CD4-positive, alpha-beta memory T cell (primary cell): ENCODE measurements around the gene CES3. TPM values are rescaled to one million over a fixed set of nuclear protein-coding genes. Genes with fewer than 3 reads are reported as not detected.

ENCODE experiments used
- CTCF ChIA-PET: fragments of 350-600 bp; sonication (Branson Sonifier 250); formaldehyde crosslinking; loops from one replicate; lab custom pipeline; 2021; ENCODE audit warnings: inconsistent platforms; ENCODE audit not compliant: partially characterized antibody; lab: Charles Lee
- POLR2A ChIA-PET: fragments of 350-600 bp; sonication (Branson Sonifier 250); formaldehyde crosslinking; loops from one replicate; lab custom pipeline; 2021; ENCODE audit not compliant: partially characterized antibody; lab: Charles Lee
- DNase-seq, 5 donors: peaks; one replicate each; pipeline versions ENCODE4 v3.0.0 to v3.0.0-alpha.2; 2020 to 2022; ENCODE audit warnings: mixed read lengths in 1 of 5
- H3K27ac ChIP-seq: one replicate; pipeline ENCODE4 v1.7.0; 2013; ENCODE audit warnings: low read depth, low read length
- H3K27me3 ChIP-seq: 2 replicates; pipeline ENCODE4 v1.7.0; 2013; ENCODE audit warnings: mild to moderate bottlenecking, low read length, moderate library complexity; ENCODE audit not compliant: insufficient read depth
- H3K36me3 ChIP-seq: 2 replicates; pipeline ENCODE4 v1.7.0; 2013; ENCODE audit warnings: mild to moderate bottlenecking, low read length, moderate library complexity; ENCODE audit not compliant: insufficient read depth
- H3K4me1 ChIP-seq: 2 replicates; pipeline ENCODE4 v1.7.0; 2013; ENCODE audit warnings: mild to moderate bottlenecking, low read length, moderate library complexity; ENCODE audit not compliant: insufficient read depth
- H3K4me3 ChIP-seq, 2 donors: one replicate each; pipeline ENCODE4 v1.7.0; 2013; ENCODE audit warnings: low read length in 2 of 2, mild to moderate bottlenecking in 1 of 2
- H3K9me3 ChIP-seq, 2 donors: one replicate each; pipeline ENCODE4 v1.7.0; 2013; ENCODE audit warnings: low read length in 2 of 2, control low read depth in 1 of 2; ENCODE audit not compliant: control insufficient read depth in 1 of 2
- H3K27ac Mint-ChIP-seq, 7 donors: one replicate each; pipeline ENCODE4 v1.8.0; 2020 to 2021; ENCODE audit warnings: mixed read lengths in 7 of 7, mild to moderate bottlenecking in 6 of 7, inconsistent platforms in 3 of 7, moderate library complexity in 3 of 7
- H3K27me3 Mint-ChIP-seq, 2 donors: one replicate each; pipeline ENCODE4 v1.8.0; 2020 to 2021; ENCODE audit warnings: mixed read lengths in 2 of 2
- H3K36me3 Mint-ChIP-seq, 2 donors: one replicate each; pipeline ENCODE4 v1.8.0; 2020 to 2021; ENCODE audit warnings: mixed read lengths in 2 of 2, inconsistent platforms in 1 of 2, mild to moderate bottlenecking in 1 of 2
- H3K4me1 Mint-ChIP-seq, 4 donors: one replicate each; pipeline ENCODE4 v1.8.0; 2020 to 2021; ENCODE audit warnings: mixed read lengths in 4 of 4, mild to moderate bottlenecking in 1 of 4
- H3K4me3 Mint-ChIP-seq, 8 donors: one replicate each; pipeline ENCODE4 v1.8.0; 2020 to 2021; ENCODE audit warnings: mixed read lengths in 8 of 8, mild to moderate bottlenecking in 7 of 8, moderate library complexity in 6 of 8, inconsistent platforms in 3 of 8
- H3K9me3 Mint-ChIP-seq, 8 donors: one replicate each; pipeline ENCODE4 v1.8.0; 2020 to 2021; ENCODE audit warnings: mixed read lengths in 8 of 8, mild to moderate bottlenecking in 5 of 8, inconsistent platforms in 3 of 8, moderate library complexity in 1 of 8
- intact Hi-C: fragments of 100-400 bp; cut with micrococcal nuclease; formaldehyde crosslinking; loops from one replicate; pipeline ENCODE4 v1.15.1; 2023
- polyA plus RNA-seq, 2 donors: library from polyadenylated mRNA; unstranded; fragments of 300-500 nt; fragmentation: Illumina TruSeq; gene quantifications; one replicate each; pipeline ENCODE4 v1.2.3, GENCODE V29; 2021
- total RNA-seq, 2 experiments: library from RNA; stranded (reverse); gene quantifications; one replicate each; pipeline ENCODE4 v1.2.3, GENCODE V29; 2021

CES3 gene
- total and polyA plus RNA-seq, 4 experiments from 2014 or later, result 0.32 to 0.61 TPM; not detected in 2

GRCh38 chr16:66917741-66918140 is 43.3 kb upstream of the CES3 start:
- no peaks in the 10 kb centered on the region for H3K9me3 Mint-ChIP-seq
- no peaks in the 10 kb centered on the region for H3K36me3 ChIP-seq
- no peaks in the 10 kb centered on the region for H3K9me3 ChIP-seq
- H3K36me3 Mint-ChIP-seq, result no peaks in the 10 kb centered on the region
- POLR2A ChIA-PET, result no interaction called here
- H3K4me3 Mint-ChIP-seq, result no peak overlapping the region
- intact Hi-C loops, result no loop called here
- H3K27me3 Mint-ChIP-seq, result peaks cover 5 to 6% of the 10 kb centered on the region in 2 donors
- no peaks in the 10 kb centered on the region for H3K4me1 ChIP-seq
- no peak for DNase-seq
- no peak overlapping the region for H3K27ac ChIP-seq
- no peak overlapping the region for H3K27ac Mint-ChIP-seq
- no peaks in the 10 kb centered on the region for H3K4me1 Mint-ChIP-seq
- CTCF ChIA-PET, result interaction anchor here (0.9 kb wide), 1 partner anchor 127 kb away, joined by 3 read pairs; no protein-coding TSS in a partner anchor
- H3K27me3 ChIP-seq, result no peaks in the 10 kb centered on the region
- H3K4me3 ChIP-seq, result no peak overlapping the region

GRCh38 chr16:66918355-66918754 is 42.7 kb upstream of the CES3 start:
- ChIA-PET CTCF (interaction anchor here (0.9 to 1.1 kb wide), 2 partner anchors 88 to 126 kb away, joined by 3 read pairs; partner anchors contain the start of gene NAE1), POLR2A (no interaction called here)
- H3K36me3 ChIP-seq, result no peaks in the 10 kb centered on the region
- Mint-ChIP-seq H3K36me3 (no peaks in the 10 kb centered on the region), H3K4me3 (no peak overlapping the region), H3K27ac (no peak overlapping the region), H3K9me3 (no peaks in the 10 kb centered on the region), H3K4me1 (no peaks in the 10 kb centered on the region), H3K27me3 (peaks cover 11% of the 10 kb centered on the region in 2 donors)
- no peaks in the 10 kb centered on the region for H3K9me3 ChIP-seq
- intact Hi-C loops, result no loop called here
- H3K4me3 ChIP-seq, result no peak overlapping the region
- H3K4me1 ChIP-seq, result no peaks in the 10 kb centered on the region
- no peak overlapping the region for H3K27ac ChIP-seq
- H3K27me3 ChIP-seq, result no peaks in the 10 kb centered on the region
- peak in 1 of 5 donors; percentile 16 for DNase-seq

- Histone ChIP-seq H3K9me3 (no peaks in the 10 kb centered on the region), H3K4me3 (no peak within 1 kb of the TSS), H3K4me1 (no peaks in the 10 kb centered on the region), H3K27ac (no peak within 1 kb of the TSS), H3K27me3 (no peaks in the 10 kb centered on the region), H3K36me3 (no peaks in the 10 kb centered on the region)
- H3K4me3 Mint-ChIP-seq, result no peak within 1 kb of the TSS
- peak in 1 of 5 donors; percentile 33 for DNase-seq
- H3K36me3 Mint-ChIP-seq, result no peaks in the 10 kb centered on the region
- POLR2A ChIA-PET, result no interaction called here
- peaks cover 17% of the 10 kb centered on the region in 2 donors for H3K27me3 Mint-ChIP-seq
- H3K4me1 Mint-ChIP-seq, result no peaks in the 10 kb centered on the region
- H3K27ac Mint-ChIP-seq, result no peak within 1 kb of the TSS
- no peaks in the 10 kb centered on the region for H3K9me3 Mint-ChIP-seq
- intact Hi-C loops, result no loop called here
- CTCF ChIA-PET, result interaction anchor here (0.9 to 1.1 kb wide), 2 partner anchors 88 to 126 kb away, joined by 3 read pairs; partner anchors contain the start of gene NAE1
Measured at GRCh38 chr16:66918803-66919568, 42.1 kb upstream of the CES3 start, which contains the start of gene CDH16. Gene CDH16 (minus strand): TSS chr16:66918885. CDS start chr16:66918065, 820 bp downstream.

GRCh38 chr16:66919569-66920298 is 41.3 kb upstream of the CES3 start:
- Mint-ChIP-seq H3K27ac (no peak overlapping the region), H3K9me3 (no peaks in the 10 kb centered on the region), H3K36me3 (no peaks in the 10 kb centered on the region), H3K4me3 (no peak overlapping the region), H3K4me1 (peaks cover 0 to 2% (median 0%) of the 10 kb centered on the region in 4 donors), H3K27me3 (peaks cover 19 to 22% of the 10 kb centered on the region in 2 donors)
- H3K4me3 ChIP-seq, result no peak overlapping the region
- no peaks in the 10 kb centered on the region for H3K4me1 ChIP-seq
- H3K9me3 ChIP-seq, result no peaks in the 10 kb centered on the region
- no peaks in the 10 kb centered on the region for H3K36me3 ChIP-seq
- H3K27ac ChIP-seq, result no peak overlapping the region
- intact Hi-C loops, result no loop called here
- CTCF ChIA-PET, result no interaction called here
- POLR2A ChIA-PET, result no interaction called here
- peak in 1 of 5 donors; percentile 22 for DNase-seq
- no peaks in the 10 kb centered on the region for H3K27me3 ChIP-seq

GRCh38 chr16:66920299-66920590 is 40.8 kb upstream of the CES3 start:
- Mint-ChIP-seq H3K4me3 (no peak overlapping the region), H3K27me3 (peaks cover 20 to 22% of the 10 kb centered on the region in 2 donors), H3K4me1 (peaks cover 0 to 2% (median 0%) of the 10 kb centered on the region in 4 donors), H3K9me3 (no peaks in the 10 kb centered on the region), H3K36me3 (no peaks in the 10 kb centered on the region), H3K27ac (no peak overlapping the region)
- Histone ChIP-seq H3K27me3 (peaks cover under 1% of the 10 kb centered on the region), H3K4me3 (no peak overlapping the region), H3K36me3 (no peaks in the 10 kb centered on the region), H3K27ac (no peak overlapping the region), H3K9me3 (no peaks in the 10 kb centered on the region), H3K4me1 (peaks cover 2% of the 10 kb centered on the region)
- ChIA-PET CTCF (no interaction called here), POLR2A (no interaction called here)
- intact Hi-C loops, result no loop called here
- no peak for DNase-seq

- Mint-ChIP-seq H3K27ac (no peak overlapping the region), H3K4me1 (peaks cover 0 to 7% (median 5%) of the 10 kb centered on the region in 4 donors), H3K36me3 (no peaks in the 10 kb centered on the region), H3K27me3 (peaks cover 25 to 26% of the 10 kb centered on the region in 2 donors), H3K4me3 (no peak overlapping the region), H3K9me3 (no peaks in the 10 kb centered on the region)
- Histone ChIP-seq H3K27me3 (peaks cover 6% of the 10 kb centered on the region), H3K9me3 (no peaks in the 10 kb centered on the region), H3K36me3 (no peaks in the 10 kb centered on the region), H3K27ac (no peak overlapping the region), H3K4me3 (no peak overlapping the region), H3K4me1 (peaks cover 7% of the 10 kb centered on the region)
- POLR2A ChIA-PET, result no interaction called here
- CTCF ChIA-PET, result no interaction called here
- peak in 1 of 5 donors; percentile 6 for DNase-seq
- intact Hi-C loops, result no loop called here
Measured at GRCh38 chr16:66920924-66921680, 40.0 kb upstream of the CES3 start.
